GM12878 (cell line): ENCODE results near the gene ZC3H7B. TPM values are rescaled to one million over a fixed set of nuclear protein-coding genes. Genes with fewer than 3 reads are reported as not detected.

ENCODE experiments used
- CREM ChIP-seq: IDR thresholded peaks from 2 replicates; pipeline ENCODE4 v1.6.1; 2014; ENCODE audit warnings: antibody characterized with exemption, low read depth
- POU2F2 ChIP-seq: IDR thresholded peaks from 3 replicates; pipeline ENCODE4 v1.6.1; 2011; ENCODE audit warnings: low read depth, mild to moderate bottlenecking, low read length, borderline replicate concordance
- RB1 ChIP-seq: fragments of 450-650 bp; formaldehyde crosslinking; IDR thresholded peaks from 2 replicates; pipeline ENCODE4 v1.6.1; 2017; ENCODE audit warnings: mild to moderate bottlenecking, borderline replicate concordance
- ZNF217 ChIP-seq: fragments of 450-650 bp; IDR thresholded peaks from 2 replicates; pipeline ENCODE4 v1.6.1; 2017; ENCODE audit warnings: antibody characterized with exemption, mild to moderate bottlenecking
- polyA plus RNA-seq, 11 experiments: library from polyadenylated mRNA; depleted of rRNA in 4 of 11; unstranded in 6 of 11; stranded (reverse) in 5 of 11; fragments of >200 nt; fragmentation: Nextera tagmentation in 4 of 11; fragmentation: Illumina TruSeq in 1 of 11; extraction: Ambion mirVana in 4 of 11; extraction: Trizol in 1 of 11; gene quantifications; 1 replicate in 1 of 11; 2 replicates in 10 of 11; pipeline versions ENCODE4 v1.2.1 to v1.2.3, GENCODE V29; 2011 to 2016; ENCODE audit warnings: inconsistent platforms in 2 of 11, missing spikeins in 2 of 11, low read depth in 1 of 11
- total RNA-seq, 4 experiments: library from RNA; depleted of rRNA in 3 of 4; stranded (reverse); fragments of >200 nt in 3 of 4; fragmentation: Illumina TruSeq in 1 of 4; extraction: Trizol in 1 of 4; gene quantifications; 2 replicates each; pipeline versions ENCODE4 v1.2.1 to v1.2.3, GENCODE V29; 2013 to 2021
- TF ChIP-seq, protein P1 (sequence below): fragments of 450-650 bp; formaldehyde crosslinking; IDR thresholded peaks from 2 replicates; pipeline ENCODE4 v1.4.0; 2022; ENCODE audit warnings: mild to moderate bottlenecking, moderate library complexity
- TF ChIP-seq, protein P2 (sequence below): fragments of 450-650 bp; IDR thresholded peaks from 2 replicates; pipeline ENCODE4 v1.6.1; 2018; ENCODE audit warnings: mild to moderate bottlenecking, low read depth, moderate library complexity; ENCODE audit not compliant: partially characterized antibody
- TF ChIP-seq, protein P3 (sequence below): fragments of 450-650 bp; IDR thresholded peaks from 2 replicates; pipeline ENCODE4 v1.6.1; 2017; ENCODE audit warnings: mild to moderate bottlenecking, moderate library complexity

Gene ZC3H7B
- total and polyA plus RNA-seq, 10 of the 15 experiments (the other 5 are each of a cell fraction or from before 2014, with no cell fraction given), result 0.26 to 52.3 (median 22.4) TPM

DNA sequence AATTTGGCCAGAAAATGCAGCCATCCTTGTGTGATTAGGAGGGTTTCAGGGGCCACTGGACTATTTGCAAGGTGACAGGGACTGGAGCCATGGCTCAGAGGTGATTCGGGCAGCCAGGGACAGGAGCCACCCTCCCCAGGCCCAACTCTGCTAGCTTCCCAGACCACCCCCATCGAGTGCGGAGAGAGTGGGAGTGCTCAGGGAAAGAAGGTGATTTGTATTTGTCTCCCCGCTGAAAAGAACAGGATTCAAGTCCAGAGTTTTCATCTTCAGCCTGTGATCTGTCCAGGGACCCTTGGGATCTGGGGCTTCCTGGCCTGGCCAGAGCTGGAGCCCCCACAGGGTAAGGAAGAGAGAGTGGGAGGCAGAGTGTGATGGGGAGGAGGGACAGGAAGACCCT, 58.1 kb downstream of the ZC3H7B start (continued):
- TF ChIP-seq, protein P1, sequence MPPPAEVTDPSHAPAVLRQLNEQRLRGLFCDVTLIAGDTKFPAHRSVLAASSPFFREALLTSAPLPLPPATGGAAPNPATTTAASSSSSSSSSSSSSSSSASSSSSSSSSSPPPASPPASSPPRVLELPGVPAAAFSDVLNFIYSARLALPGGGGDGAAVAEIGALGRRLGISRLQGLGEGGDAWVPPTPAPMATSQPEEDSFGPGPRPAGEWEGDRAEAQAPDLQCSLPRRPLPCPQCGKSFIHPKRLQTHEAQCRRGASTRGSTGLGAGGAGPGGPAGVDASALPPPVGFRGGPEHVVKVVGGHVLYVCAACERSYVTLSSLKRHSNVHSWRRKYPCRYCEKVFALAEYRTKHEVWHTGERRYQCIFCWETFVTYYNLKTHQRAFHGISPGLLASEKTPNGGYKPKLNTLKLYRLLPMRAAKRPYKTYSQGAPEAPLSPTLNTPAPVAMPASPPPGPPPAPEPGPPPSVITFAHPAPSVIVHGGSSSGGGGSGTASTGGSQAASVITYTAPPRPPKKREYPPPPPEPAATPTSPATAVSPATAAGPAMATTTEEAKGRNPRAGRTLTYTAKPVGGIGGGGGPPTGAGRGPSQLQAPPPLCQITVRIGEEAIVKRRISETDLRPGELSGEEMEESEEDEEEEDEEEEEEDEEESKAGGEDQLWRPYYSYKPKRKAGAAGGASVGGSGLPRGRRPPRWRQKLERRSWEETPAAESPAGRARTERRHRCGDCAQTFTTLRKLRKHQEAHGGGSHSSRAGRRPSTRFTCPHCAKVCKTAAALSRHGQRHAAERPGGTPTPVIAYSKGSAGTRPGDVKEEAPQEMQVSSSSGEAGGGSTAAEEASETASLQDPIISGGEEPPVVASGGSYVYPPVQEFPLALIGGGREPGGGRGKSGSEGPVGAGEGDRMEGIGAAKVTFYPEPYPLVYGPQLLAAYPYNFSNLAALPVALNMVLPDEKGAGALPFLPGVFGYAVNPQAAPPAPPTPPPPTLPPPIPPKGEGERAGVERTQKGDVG, result no peak
- TF ChIP-seq, protein P2, sequence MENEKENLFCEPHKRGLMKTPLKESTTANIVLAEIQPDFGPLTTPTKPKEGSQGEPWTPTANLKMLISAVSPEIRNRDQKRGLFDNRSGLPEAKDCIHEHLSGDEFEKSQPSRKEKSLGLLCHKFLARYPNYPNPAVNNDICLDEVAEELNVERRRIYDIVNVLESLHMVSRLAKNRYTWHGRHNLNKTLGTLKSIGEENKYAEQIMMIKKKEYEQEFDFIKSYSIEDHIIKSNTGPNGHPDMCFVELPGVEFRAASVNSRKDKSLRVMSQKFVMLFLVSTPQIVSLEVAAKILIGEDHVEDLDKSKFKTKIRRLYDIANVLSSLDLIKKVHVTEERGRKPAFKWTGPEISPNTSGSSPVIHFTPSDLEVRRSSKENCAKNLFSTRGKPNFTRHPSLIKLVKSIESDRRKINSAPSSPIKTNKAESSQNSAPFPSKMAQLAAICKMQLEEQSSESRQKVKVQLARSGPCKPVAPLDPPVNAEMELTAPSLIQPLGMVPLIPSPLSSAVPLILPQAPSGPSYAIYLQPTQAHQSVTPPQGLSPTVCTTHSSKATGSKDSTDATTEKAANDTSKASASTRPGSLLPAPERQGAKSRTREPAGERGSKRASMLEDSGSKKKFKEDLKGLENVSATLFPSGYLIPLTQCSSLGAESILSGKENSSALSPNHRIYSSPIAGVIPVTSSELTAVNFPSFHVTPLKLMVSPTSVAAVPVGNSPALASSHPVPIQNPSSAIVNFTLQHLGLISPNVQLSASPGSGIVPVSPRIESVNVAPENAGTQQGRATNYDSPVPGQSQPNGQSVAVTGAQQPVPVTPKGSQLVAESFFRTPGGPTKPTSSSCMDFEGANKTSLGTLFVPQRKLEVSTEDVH, result no peak
- TF ChIP-seq, protein P3, sequence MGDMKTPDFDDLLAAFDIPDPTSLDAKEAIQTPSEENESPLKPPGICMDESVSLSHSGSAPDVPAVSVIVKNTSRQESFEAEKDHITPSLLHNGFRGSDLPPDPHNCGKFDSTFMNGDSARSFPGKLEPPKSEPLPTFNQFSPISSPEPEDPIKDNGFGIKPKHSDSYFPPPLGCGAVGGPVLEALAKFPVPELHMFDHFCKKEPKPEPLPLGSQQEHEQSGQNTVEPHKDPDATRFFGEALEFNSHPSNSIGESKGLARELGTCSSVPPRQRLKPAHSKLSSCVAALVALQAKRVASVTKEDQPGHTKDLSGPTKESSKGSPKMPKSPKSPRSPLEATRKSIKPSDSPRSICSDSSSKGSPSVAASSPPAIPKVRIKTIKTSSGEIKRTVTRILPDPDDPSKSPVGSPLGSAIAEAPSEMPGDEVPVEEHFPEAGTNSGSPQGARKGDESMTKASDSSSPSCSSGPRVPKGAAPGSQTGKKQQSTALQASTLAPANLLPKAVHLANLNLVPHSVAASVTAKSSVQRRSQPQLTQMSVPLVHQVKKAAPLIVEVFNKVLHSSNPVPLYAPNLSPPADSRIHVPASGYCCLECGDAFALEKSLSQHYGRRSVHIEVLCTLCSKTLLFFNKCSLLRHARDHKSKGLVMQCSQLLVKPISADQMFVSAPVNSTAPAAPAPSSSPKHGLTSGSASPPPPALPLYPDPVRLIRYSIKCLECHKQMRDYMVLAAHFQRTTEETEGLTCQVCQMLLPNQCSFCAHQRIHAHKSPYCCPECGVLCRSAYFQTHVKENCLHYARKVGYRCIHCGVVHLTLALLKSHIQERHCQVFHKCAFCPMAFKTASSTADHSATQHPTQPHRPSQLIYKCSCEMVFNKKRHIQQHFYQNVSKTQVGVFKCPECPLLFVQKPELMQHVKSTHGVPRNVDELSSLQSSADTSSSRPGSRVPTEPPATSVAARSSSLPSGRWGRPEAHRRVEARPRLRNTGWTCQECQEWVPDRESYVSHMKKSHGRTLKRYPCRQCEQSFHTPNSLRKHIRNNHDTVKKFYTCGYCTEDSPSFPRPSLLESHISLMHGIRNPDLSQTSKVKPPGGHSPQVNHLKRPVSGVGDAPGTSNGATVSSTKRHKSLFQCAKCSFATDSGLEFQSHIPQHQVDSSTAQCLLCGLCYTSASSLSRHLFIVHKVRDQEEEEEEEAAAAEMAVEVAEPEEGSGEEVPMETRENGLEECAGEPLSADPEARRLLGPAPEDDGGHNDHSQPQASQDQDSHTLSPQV, result no peak
- TF ChIP-seq RB1, result no peak
- TF ChIP-seq CREM, result no peak
- TF ChIP-seq ZNF217, result no peak
- no peak for TF ChIP-seq POU2F2
